HEK293T (cell line): ENCODE measurements around the gene TMEM123.

ENCODE experiments used
- ARNT ChIP-seq: fragments of 450-650 bp; IDR thresholded peaks from 2 replicates; pipeline ENCODE4 v1.6.1; 2017; ENCODE audit warnings: mild to moderate bottlenecking
- BHLHE40 ChIP-seq: fragments of 450-650 bp; IDR thresholded peaks from 2 replicates; pipeline ENCODE4 v1.6.1; 2016; ENCODE audit warnings: mild to moderate bottlenecking, moderate library complexity, borderline replicate concordance
- CTBP1 ChIP-seq: fragments of 450-650 bp; IDR thresholded peaks from 2 replicates; pipeline ENCODE4 v1.6.1; 2016; ENCODE audit warnings: borderline replicate concordance
- ELF4 ChIP-seq: fragments of 450-650 bp; IDR thresholded peaks from 2 replicates; pipeline ENCODE4 v1.6.1; 2017; ENCODE audit warnings: antibody characterized with exemption
- FOXA1 ChIP-seq: fragments of 450-650 bp; IDR thresholded peaks from 2 replicates; pipeline ENCODE4 v1.6.1; 2016; ENCODE audit warnings: mild to moderate bottlenecking
- FOXM1 ChIP-seq: fragments of 450-650 bp; IDR thresholded peaks from 2 replicates; pipeline ENCODE4 v1.6.1; 2017; ENCODE audit warnings: mild to moderate bottlenecking, borderline replicate concordance
- HDGF ChIP-seq: fragments of 450-650 bp; IDR thresholded peaks from 2 replicates; pipeline ENCODE4 v1.6.1; 2017; ENCODE audit warnings: antibody characterized with exemption, borderline replicate concordance
- NFRKB ChIP-seq: fragments of 450-650 bp; IDR thresholded peaks from 2 replicates; pipeline ENCODE4 v1.6.1; 2016; ENCODE audit warnings: mild to moderate bottlenecking, moderate library complexity
- PKNOX1 ChIP-seq: fragments of 450-650 bp; IDR thresholded peaks from 2 replicates; pipeline ENCODE4 v1.6.1; 2016
- SP1 ChIP-seq: fragments of 450-650 bp; IDR thresholded peaks from 2 replicates; pipeline ENCODE4 v1.6.1; 2017
- SUZ12 ChIP-seq: fragments of 450-650 bp; IDR thresholded peaks from 2 replicates; pipeline ENCODE4 v1.6.1; 2016; ENCODE audit warnings: mild to moderate bottlenecking
- TARDBP ChIP-seq: fragments of 450-650 bp; IDR thresholded peaks from 2 replicates; pipeline ENCODE4 v1.6.1; 2016

GRCh38 chr11:102449651-102450570 is 2.7 kb downstream of the TMEM123 start:
- TF ChIP-seq FOXM1 (no peak), ELF4 (no peak), SUZ12 (no peak), FOXA1 (no peak), HDGF (no peak), BHLHE40 (no peak), TARDBP (no peak), ARNT (no peak), NFRKB (no peak), SP1 (no peak), PKNOX1 (no peak), CTBP1 (no peak)
